ENCODE data around the gene LSM14A. TPM values are rescaled to one million over a fixed set of nuclear protein-coding genes. Genes with fewer than 3 reads are reported as not detected.
A peak's percentile ranks its signal among the peaks of the same experiment; 100 is the strongest.

LSM14A gene
- total and polyA plus RNA-seq, 9 of the 15 experiments (the other 6 are each of a cell fraction or from before 2014, with no cell fraction given) = 19.5 to 150 (median 95.1) TPM

DNA sequence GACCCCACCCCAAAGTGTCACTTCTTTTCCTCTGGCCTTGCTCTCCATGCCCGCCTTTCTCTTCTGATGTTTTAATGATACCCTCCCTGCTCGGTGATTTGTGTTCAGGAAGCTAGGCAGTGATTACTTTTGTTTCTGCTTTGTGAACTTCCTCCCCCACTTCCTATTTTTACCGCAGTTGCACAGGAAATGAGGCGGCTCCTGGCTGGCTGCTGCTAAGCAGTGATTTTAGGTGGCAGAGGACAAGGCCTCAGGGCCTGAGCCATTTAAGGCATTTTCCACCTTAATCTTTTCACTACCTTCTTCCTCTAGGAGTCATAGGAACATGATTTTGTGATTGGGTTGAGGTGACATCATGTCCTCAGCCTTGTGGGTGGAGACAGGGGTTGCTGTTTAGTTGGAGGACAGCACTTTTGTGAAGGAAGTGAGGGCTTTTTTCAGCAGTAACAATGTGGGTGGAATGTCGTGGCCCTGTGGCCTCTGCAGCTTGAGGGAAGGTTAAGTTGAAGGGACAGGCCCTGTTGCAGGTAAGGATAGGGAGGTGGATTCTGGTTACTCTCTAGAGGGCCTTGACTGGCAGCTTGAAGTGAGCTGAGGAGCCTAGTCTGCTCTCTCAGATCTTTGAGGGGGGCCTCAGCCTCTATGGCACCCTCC, 97.8 kb downstream of the LSM14A start (continued):
- TF ChIP-seq SETDB1 (IDR thresholded peaks at IDR 0.05; ENCODE audit: low read length) = no peak
- no peak for TF ChIP-seq ILF3 (IDR thresholded peaks at IDR 0.05; ENCODE audit: borderline replicate concordance)
- TF ChIP-seq NR0B1 (IDR thresholded peaks at IDR 0.05; ENCODE audit: partially characterized antibody) = no peak
- TF ChIP-seq PHF21A (IDR thresholded peaks at IDR 0.05; ENCODE audit: borderline replicate concordance, low read depth) = peak; percentile 87; the same call in 1 of the 2 replicates
- TF ChIP-seq NR3C1 (CRISPR knock-in tag; IDR thresholded peaks at IDR 0.05) = no peak
- TF ChIP-seq NCOA2 (IDR thresholded peaks at IDR 0.05; ENCODE audit: partially characterized antibody in 2 of 2) = no peak
- TF ChIP-seq ZNF408 (CRISPR knock-in tag; IDR thresholded peaks at IDR 0.05; ENCODE audit: low read depth) = no peak
- TF ChIP-seq, protein P1, sequence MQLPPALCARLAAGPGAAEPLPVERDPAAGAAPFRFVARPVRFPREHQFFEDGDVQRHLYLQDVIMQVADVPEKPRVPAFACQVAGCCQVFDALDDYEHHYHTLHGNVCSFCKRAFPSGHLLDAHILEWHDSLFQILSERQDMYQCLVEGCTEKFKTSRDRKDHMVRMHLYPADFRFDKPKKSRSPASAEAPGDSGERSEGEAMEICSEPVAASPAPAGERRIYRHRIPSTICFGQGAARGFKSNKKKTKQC (CRISPR knock-in tag; IDR thresholded peaks at IDR 0.05) = no peak
- TF ChIP-seq ZNF77 (CRISPR knock-in tag; IDR thresholded peaks at IDR 0.05) = no peak
- TF ChIP-seq PTBP1 (IDR thresholded peaks at IDR 0.05; ENCODE audit: low read depth, low read length) = no peak
- no peak for TF ChIP-seq MEF2A (IDR thresholded peaks at IDR 0.05; ENCODE audit: control insufficient read depth, low read depth, low read length)
- TF ChIP-seq, protein P2, sequence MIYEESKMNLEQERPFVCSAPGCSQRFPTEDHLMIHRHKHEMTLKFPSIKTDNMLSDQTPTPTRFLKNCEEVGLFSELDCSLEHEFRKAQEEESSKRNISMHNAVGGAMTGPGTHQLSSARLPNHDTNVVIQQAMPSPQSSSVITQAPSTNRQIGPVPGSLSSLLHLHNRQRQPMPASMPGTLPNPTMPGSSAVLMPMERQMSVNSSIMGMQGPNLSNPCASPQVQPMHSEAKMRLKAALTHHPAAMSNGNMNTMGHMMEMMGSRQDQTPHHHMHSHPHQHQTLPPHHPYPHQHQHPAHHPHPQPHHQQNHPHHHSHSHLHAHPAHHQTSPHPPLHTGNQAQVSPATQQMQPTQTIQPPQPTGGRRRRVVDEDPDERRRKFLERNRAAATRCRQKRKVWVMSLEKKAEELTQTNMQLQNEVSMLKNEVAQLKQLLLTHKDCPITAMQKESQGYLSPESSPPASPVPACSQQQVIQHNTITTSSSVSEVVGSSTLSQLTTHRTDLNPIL (CRISPR knock-in tag; IDR thresholded peaks at IDR 0.05) = no peak
- TF ChIP-seq, protein P3, sequence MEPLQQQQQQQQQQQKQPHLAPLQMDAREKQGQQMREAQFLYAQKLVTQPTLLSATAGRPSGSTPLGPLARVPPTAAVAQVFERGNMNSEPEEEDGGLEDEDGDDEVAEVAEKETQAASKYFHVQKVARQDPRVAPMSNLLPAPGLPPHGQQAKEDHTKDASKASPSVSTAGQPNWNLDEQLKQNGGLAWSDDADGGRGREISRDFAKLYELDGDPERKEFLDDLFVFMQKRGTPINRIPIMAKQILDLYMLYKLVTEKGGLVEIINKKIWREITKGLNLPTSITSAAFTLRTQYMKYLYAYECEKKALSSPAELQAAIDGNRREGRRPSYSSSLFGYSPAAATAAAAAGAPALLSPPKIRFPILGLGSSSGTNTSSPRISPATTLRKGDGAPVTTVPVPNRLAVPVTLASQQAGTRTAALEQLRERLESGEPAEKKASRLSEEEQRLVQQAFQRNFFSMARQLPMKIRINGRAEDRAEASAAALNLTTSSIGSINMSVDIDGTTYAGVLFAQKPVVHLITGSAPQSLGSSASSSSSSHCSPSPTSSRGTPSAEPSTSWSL (CRISPR knock-in tag; IDR thresholded peaks at IDR 0.05; ENCODE audit: borderline replicate concordance) = no peak
- TF ChIP-seq NFIX (CRISPR knock-in tag; IDR thresholded peaks at IDR 0.05; ENCODE audit: low read depth) = no peak
- TF ChIP-seq ZNF445 (CRISPR knock-in tag; IDR thresholded peaks at IDR 0.05; ENCODE audit: low read depth) = no peak
- TF ChIP-seq CTBP1 (IDR thresholded peaks at IDR 0.05; ENCODE audit: borderline replicate concordance) = peak; percentile 58; the same call in 1 of the 2 replicates
- no peak for TF ChIP-seq ZNF79 (CRISPR knock-in tag; IDR thresholded peaks at IDR 0.05; ENCODE audit: low read depth)
- TF ChIP-seq RB1 (IDR thresholded peaks at IDR 0.05; ENCODE audit: low read depth) = no peak
- TF ChIP-seq PCBP1 (IDR thresholded peaks at IDR 0.05; ENCODE audit: low read depth, low read length, poor library complexity, severe bottlenecking) = no peak
- no peak for TF ChIP-seq TAF15 (IDR thresholded peaks at IDR 0.05; ENCODE audit: low read depth, low read length)
- no peak for TF ChIP-seq NFXL1 (CRISPR knock-in tag; IDR thresholded peaks at IDR 0.05)
- TF ChIP-seq, protein P4, sequence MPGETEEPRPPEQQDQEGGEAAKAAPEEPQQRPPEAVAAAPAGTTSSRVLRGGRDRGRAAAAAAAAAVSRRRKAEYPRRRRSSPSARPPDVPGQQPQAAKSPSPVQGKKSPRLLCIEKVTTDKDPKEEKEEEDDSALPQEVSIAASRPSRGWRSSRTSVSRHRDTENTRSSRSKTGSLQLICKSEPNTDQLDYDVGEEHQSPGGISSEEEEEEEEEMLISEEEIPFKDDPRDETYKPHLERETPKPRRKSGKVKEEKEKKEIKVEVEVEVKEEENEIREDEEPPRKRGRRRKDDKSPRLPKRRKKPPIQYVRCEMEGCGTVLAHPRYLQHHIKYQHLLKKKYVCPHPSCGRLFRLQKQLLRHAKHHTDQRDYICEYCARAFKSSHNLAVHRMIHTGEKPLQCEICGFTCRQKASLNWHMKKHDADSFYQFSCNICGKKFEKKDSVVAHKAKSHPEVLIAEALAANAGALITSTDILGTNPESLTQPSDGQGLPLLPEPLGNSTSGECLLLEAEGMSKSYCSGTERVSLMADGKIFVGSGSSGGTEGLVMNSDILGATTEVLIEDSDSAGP (CRISPR knock-in tag; IDR thresholded peaks at IDR 0.05) = no peak
- no peak for TF ChIP-seq ZC3H4 (CRISPR knock-in tag; IDR thresholded peaks at IDR 0.05; ENCODE audit: borderline replicate concordance)

Measured in K562 (cell line).